HG03378 (cell line): ENCODE results near the gene WSB1.

ENCODE experiments used
- ATAC-seq: cut with Tn5 transposase; IDR thresholded peaks from one replicate; pipeline ENCODE4 v1.9.1; 2021; ENCODE audit warnings: mild to moderate bottlenecking, moderate library complexity; ENCODE audit not compliant: unreplicated experiment

WSB1 gene

GRCh38 chr17:27333410-27333980 is 39.6 kb downstream of the WSB1 start:
- no peak for ATAC-seq

DNA sequence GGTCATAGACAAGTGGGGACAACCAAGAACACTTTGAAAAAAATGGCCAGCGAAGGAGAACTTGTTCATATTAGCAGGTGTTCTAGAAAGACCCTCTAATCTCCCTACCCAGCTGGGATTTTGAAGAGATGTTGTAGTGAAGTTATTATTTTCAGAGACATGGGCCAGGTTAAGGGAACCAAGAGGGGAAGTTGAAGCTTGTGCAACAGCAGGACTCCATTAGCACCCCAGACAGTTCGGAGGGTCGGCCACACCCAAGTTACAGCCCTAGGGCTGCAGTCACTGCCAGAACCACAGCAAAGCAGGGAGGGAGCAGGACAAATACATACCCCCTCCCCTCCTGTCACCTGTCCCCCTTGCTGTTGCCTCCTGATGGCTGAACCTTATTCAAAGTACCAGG is 42.3 kb downstream of the WSB1 start:
- ATAC-seq = no peak

GRCh38 chr17:27338536-27338985 is 44.6 kb downstream of the WSB1 start:
- ATAC-seq = peak; percentile 62

- peak; percentile 50 for ATAC-seq
Measured at GRCh38 chr17:27339198-27339835, 45.4 kb downstream of the WSB1 start.

DNA sequence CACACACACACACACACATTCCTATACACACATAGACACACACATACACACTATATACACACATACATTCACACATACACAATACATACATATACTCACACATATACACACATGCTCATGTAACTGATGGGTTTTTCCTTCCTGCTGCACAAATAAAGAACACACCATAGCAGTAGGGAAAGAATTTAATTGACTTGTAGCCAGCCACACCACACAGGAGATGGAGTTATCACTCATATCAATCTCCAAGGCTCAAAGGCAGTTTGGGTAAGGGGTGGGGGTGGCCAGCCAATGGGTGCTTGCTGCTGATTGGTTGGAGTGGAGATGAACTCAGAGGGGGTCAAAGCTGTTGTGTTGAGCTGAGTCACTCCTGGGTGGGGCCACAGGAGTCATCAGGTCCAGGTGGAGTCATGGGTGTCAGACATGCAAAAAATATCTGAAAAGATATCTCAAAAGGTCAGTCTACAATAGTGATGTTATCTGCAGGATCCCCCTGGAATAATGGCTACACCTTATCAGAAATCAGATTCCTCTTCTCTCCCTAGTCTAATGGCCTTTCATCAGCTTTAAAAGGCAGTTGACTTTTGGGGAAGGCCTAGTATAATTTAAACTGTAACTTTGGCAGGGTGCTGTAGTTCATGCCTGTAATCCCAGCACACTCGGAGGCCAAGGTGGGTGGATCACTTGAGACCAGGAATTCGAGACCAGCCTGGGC is 46.1 kb downstream of the WSB1 start:
- no peak for ATAC-seq

GRCh38 chr17:27340575-27340974 is 46.7 kb downstream of the WSB1 start:
- no peak for ATAC-seq

DNA sequence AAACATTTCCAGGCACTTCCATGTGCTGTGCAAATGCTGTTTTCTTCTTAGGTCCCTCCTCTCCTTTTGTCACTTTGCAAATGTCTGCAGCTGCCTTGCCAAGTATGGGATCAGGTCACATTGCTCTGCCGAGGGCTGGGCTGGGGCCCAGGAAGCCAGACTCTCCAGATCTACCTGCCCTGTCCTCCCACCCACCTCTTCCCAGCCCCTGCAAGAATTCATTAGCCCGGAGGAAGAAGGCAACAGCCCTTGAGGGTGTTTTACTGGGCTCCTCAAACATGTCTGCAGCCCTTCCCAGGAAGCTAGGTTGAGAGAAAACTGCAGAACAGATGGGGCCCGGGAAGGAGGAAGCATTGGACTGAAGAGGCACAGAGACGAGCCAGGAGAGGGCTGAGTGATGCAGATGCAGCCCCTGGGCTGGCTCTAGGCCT is 47.1 kb downstream of the WSB1 start:
- no peak for ATAC-seq

DNA sequence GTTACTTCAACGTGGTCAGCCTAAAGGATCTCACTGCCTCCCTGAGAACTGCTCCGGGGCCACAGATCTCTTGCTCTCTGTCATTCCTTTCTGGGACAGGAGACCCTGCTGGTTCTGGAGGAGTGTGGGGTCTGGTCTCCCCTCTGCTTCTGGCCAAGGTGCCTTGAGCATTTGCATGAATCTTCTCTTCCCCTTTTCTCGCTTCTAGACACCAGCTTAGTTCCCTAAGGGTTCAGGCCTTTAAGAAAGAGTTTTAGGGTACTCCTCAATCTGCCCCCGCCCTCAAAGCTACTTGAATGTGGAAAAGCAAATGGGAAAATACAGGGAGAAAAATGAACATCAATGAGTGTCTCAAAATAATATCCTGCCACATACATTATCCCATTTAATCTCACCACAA is 48.1 kb downstream of the WSB1 start:
- no peak for ATAC-seq

DNA sequence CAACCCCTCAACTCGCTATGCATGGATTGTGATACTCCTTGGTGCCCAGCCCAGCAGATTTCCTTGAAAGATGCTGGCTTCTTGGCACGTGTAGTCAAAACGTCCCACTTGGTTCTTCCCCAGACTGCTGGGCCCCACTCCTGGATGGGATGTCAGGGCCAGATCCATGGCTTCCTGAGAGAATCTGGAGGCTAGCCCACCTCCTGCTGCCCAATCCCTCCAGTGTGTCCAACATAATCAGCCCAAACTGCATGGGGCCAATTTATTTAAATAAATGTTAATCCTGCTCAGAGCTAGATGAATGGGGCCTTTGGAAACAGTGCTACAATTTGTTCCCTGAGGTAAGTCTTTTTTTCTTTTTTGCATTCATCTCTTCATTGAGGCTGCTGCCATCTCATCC is 49.4 kb downstream of the WSB1 start:
- ATAC-seq = no peak

GRCh38 chr17:27343977-27344607 is 50.2 kb downstream of the WSB1 start:
- no peak for ATAC-seq

DNA sequence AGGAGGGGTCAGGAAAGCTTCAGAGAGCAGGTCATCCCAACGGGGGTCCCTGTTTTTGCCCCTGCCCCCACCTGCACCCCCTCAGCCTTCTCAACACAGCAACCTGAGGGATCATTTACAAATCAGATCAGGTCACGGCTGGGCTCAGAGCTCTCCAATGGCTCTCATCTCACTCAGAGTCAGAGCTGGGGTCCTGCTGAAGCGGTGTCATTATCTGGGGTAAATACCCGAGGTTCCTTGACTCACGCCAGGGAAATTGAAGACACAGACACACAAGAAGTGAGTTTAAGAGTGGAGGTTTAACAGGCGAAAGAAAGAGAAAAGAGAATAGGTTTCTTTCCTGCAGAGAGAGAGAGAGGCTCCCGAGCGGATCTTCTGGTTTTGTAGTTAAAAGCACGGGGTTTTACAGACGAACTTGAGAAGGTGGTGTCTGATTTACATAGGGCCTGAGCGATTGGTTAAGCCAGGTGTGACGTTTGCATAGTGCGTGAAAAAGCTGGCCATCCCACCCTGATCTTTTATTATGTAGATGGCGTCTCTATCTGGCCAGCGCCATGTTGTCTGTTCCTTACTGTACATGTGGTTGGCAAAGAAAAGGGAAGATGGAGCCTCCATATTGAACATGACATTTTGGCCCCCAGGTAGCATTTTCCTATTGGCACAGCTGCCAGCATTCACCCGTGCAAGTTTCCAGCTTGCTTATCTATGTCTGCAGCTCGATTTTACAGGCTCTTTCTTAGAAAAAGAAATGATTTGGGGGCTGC is 51.4 kb downstream of the WSB1 start:
- ATAC-seq = no peak

DNA sequence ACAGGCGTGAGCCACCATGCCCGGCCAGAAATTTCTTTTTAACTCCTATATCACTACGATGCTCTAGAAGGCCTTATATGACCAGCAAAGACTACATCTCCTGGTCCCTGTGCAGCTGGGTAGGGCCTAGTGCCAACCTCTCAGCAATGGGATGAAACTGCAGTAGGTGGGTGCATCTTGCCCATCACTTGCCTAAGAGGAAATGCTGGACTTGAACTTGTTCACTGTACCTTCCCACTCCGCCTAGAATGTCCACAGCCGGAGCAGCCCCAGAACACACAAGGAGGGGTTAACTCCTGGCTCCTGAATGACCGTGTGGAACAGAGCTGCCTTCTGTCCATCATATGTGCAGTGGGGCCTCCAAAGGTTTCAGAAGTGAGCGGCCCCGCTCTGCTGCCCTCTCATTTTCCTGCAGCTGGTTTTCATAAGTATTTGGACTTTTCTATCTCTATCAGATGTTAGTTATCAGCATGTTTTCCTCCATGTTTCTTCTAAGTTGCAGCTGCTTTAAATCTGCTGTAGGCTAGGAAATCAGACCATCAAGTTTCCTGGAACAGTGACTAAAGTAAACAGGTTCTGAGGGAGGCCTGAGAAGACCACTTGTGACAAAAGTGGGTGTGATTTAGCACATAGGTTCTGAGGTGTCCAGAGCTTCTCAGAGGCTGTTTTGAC is 52.5 kb downstream of the WSB1 start:
- ATAC-seq = no peak

DNA sequence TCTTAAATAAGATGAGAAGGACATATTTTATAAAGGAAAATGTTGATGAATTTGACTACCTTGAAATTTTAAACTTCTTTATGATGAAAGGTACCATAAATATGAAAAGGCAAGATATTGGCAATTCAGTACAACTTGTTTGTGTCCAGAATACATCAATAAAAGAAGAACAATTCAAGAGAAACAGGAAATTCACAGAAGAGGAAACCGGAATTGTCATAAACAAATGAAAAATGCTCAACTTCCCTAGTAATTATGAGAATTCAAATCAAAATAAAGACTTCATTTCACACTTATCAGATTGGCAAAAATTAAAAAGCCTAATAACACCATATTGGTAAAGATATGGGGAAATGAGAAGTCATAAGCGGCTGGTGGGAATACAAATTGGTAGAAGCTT is 54.3 kb downstream of the WSB1 start:
- ATAC-seq = no peak

DNA sequence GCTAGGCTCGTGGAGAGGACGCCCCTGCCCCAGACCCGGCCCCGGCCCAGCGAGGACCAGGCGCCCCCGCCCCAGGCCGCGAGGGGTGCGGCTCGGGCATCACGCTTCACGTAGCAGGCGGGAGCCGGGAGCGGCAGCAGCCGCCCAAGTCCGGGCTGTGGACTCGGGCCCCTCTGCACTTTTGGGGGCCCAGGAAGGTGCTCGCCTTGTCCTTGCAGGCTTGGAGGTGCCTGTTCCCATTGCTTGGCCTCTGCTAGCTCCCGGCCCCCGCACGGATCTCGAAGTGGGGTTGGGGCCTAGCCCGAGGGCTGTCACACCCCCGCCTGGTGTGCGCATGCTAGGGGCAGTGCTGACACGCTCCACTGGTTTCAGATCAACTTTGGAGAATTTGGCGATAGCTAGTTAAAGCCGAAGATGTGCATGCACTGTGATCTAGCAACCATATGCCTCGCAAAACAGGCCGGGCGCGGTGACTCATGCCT is 55.7 kb downstream of the WSB1 start:
- ATAC-seq = no peak

DNA sequence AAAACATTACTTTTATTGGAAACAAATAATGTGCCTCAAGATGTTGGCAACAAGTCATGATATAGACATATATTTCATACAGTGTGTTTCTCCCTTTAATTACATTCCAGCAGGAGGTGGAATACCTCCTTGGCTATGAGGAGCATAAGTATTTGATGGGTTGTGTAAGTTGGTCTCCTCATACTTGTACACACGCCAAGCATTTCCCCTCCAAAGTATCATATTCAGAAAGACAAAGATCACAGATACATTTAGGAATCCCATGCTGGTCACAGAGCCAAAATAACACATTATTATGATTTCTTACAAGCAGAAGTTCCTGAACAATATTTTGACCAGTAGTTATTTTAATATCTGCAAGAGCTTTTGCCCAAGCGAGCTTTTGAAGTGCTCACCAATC is 57.8 kb downstream of the WSB1 start:
- no peak for ATAC-seq

DNA sequence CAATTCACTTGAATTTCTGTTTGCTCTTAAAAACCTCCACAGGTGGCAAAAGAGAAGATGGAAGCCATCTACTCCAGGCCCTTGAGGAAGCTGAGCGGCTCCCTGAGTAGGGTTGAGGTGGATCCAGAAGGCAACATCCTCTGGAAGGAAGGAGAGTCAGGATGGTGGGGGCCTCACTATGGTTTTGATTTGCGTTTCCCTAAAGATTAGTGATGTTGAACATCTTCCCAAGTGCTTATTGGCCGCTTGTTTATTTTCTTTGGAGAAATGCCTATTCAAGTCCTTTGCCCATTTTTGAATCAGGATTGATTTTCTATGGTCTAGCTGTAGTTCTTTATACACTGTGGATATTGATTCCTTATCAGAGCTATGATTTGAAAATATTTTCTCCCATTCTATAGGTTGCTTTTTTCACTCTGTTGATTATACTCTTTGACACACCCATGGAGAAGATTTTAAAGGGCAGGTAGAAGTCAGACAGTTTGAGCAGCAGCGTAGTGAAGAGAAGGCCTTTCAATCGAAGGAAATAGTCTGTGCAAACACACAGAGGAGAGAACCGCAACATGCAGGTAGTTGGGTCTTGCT is 58.6 kb downstream of the WSB1 start:
- ATAC-seq = no peak

GRCh38 chr17:27353033-27353460 is 59.1 kb downstream of the WSB1 start:
- no peak for ATAC-seq

- ATAC-seq = peak; percentile 74
Measured at GRCh38 chr17:27353461-27354050, 59.6 kb downstream of the WSB1 start.

DNA sequence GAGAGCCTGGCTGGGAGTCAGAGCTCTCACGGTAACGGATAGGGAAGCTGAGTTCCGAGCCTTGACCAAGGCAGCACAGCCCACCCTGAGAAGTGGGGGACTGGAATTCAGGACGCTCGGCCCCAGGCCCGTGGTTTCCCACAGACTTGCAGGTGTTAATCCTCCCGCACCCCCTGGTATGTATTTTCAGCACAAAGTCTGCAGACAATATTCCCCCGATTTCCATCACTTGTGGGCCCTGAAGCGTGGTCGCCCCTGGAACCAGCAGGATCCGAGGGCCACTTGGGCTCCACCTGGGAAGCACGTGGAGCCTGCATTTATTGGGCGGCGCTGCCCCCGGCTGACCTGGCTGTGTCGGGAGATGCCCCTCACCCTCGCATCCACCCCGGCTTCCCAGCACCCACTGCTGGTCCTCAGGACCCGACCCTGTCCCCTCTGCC is 60.2 kb downstream of the WSB1 start:
- ATAC-seq = peak; percentile 20
